HepG2 (cell line): ENCODE data around the gene ZDHHC3. TPM values are rescaled to one million over a fixed set of nuclear protein-coding genes. Genes with fewer than 3 reads are reported as not detected.
A peak's percentile ranks its signal among the peaks of the same experiment; 100 is the strongest.

ENCODE experiments used
- ATF7 ChIP-seq, 2 experiments: fragments of 450-650 bp in 1 of 2; sonication (generic) in 1 of 2; formaldehyde crosslinking in 1 of 2; IDR thresholded peaks; 2 replicates each; pipeline versions ENCODE4 v1.4.0 to v1.6.1; 2016 to 2020; ENCODE audit warnings: antibody characterized with exemption in 1 of 2, mild to moderate bottlenecking in 1 of 2, missing genetic modification reagents in 1 of 2
- E2F5 ChIP-seq: sonication (generic); formaldehyde crosslinking; conservative IDR thresholded peaks from 2 replicates; pipeline ENCODE4 v1.4.0; 2020; ENCODE audit warnings: missing genetic modification reagents
- ETV5 ChIP-seq: IDR thresholded peaks from 2 replicates; pipeline ENCODE4 v1.6.1; 2018; ENCODE audit warnings: missing biosample characterization, missing genetic modification reagents, inconsistent platforms, borderline replicate concordance
- FOXA3 ChIP-seq: IDR thresholded peaks from 2 replicates; pipeline ENCODE4 v1.6.1; 2016; ENCODE audit warnings: missing genetic modification reagents, missing compliant biosample characterization
- GTF3A ChIP-seq: sonication (generic); formaldehyde crosslinking; conservative IDR thresholded peaks from 2 replicates; pipeline ENCODE4 v1.4.0; 2020; ENCODE audit warnings: mild to moderate bottlenecking, missing genetic modification reagents
- IRF9 ChIP-seq: sonication (generic); formaldehyde crosslinking; IDR thresholded peaks from 2 replicates; pipeline ENCODE4 v1.8.0; 2022; ENCODE audit warnings: missing genetic modification reagents, mild to moderate bottlenecking, borderline replicate concordance
- MAFG ChIP-seq: sonication (generic); formaldehyde crosslinking; IDR thresholded peaks from 2 replicates; pipeline ENCODE4 v1.5.1; 2020; ENCODE audit warnings: mild to moderate bottlenecking, missing genetic modification reagents
- PHB2 ChIP-seq: fragments of 450-650 bp; IDR thresholded peaks from 2 replicates; pipeline ENCODE4 v1.6.1; 2018; ENCODE audit not compliant: partially characterized antibody
- RERE ChIP-seq: IDR thresholded peaks from 2 replicates; pipeline ENCODE4 v1.6.1; 2016; ENCODE audit warnings: low read depth, missing genetic modification reagents, missing compliant biosample characterization
- SIX4 ChIP-seq: sonication (generic); formaldehyde crosslinking; IDR thresholded peaks from 2 replicates; pipeline ENCODE4 v1.4.0; 2020; ENCODE audit warnings: missing genetic modification reagents
- SNAPC4 ChIP-seq: sonication (generic); formaldehyde crosslinking; IDR thresholded peaks from 2 replicates; pipeline ENCODE4 v1.4.0; 2020; ENCODE audit warnings: mild to moderate bottlenecking, missing genetic modification reagents
- SP2 ChIP-seq: sonication (generic); formaldehyde crosslinking; IDR thresholded peaks from 2 replicates; pipeline ENCODE4 v1.5.1; 2020; ENCODE audit warnings: mild to moderate bottlenecking, missing genetic modification reagents
- ZBTB37 ChIP-seq: sonication (generic); formaldehyde crosslinking; IDR thresholded peaks from 2 replicates; pipeline ENCODE4 v1.4.0; 2020; ENCODE audit warnings: mild to moderate bottlenecking, missing genetic modification reagents
- ZNF143 ChIP-seq: sonication (generic); formaldehyde crosslinking; IDR thresholded peaks from 2 replicates; pipeline ENCODE4 v1.4.0; 2020; ENCODE audit warnings: missing genetic modification reagents
- ZNF44 ChIP-seq: sonication (generic); formaldehyde crosslinking; IDR thresholded peaks from 2 replicates; pipeline ENCODE4 v1.5.1; 2020; ENCODE audit warnings: mild to moderate bottlenecking, missing genetic modification reagents
- ZNF749 ChIP-seq: sonication (generic); formaldehyde crosslinking; IDR thresholded peaks from 2 replicates; pipeline ENCODE4 v1.8.0; 2022; ENCODE audit warnings: mild to moderate bottlenecking, missing genetic modification reagents, moderate library complexity, borderline replicate concordance
- polyA plus RNA-seq, 8 experiments: library from polyadenylated mRNA; depleted of rRNA in 3 of 8; stranded (reverse) in 7 of 8; unstranded in 1 of 8; fragments of >200 nt; fragmentation: Illumina TruSeq in 4 of 8; extraction: Trizol in 4 of 8; gene quantifications; 2 replicates each; pipeline versions ENCODE4 v1.2.1 to v1.2.3, GENCODE V29; 2011 to 2016; ENCODE audit warnings: low read depth in 4 of 8, missing spikeins in 1 of 8, mixed read lengths in 1 of 8; ENCODE audit not compliant: insufficient read depth in 1 of 8
- total RNA-seq, 5 experiments: library from RNA; depleted of rRNA; stranded (reverse); fragments of >200 nt; fragmentation: Illumina TruSeq; extraction: Trizol; gene quantifications; 2 replicates each; pipeline ENCODE4 v1.2.3, GENCODE V29; 2016; ENCODE audit warnings: low read depth in 1 of 5

The ZDHHC3 gene
- total and polyA plus RNA-seq, 2 of the 13 experiments (the other 11 are each of a cell fraction or from before 2014, with no cell fraction given): 44.1 to 65.7 TPM

- TF ChIP-seq SNAPC4 (CRISPR knock-in tag) (no peak), ZNF749 (CRISPR knock-in tag) (no peak), FOXA3 (CRISPR knock-in tag) (peak; percentile 89), E2F5 (CRISPR knock-in tag) (no peak), ATF7 (IDR thresholded peaks at IDR 0.05) (no peak), ATF7 (CRISPR knock-in tag; IDR thresholded peaks at IDR 0.05) (no peak), IRF9 (CRISPR knock-in tag) (no peak), MAFG (no peak), RERE (CRISPR knock-in tag) (no peak), ETV5 (peak; percentile 72; the same call in 1 of the 2 replicates), PHB2 (no peak), ZNF143 (CRISPR knock-in tag) (no peak), SIX4 (CRISPR knock-in tag) (no peak), SP2 (CRISPR knock-in tag) (no peak), GTF3A (CRISPR knock-in tag) (no peak), ZNF44 (CRISPR knock-in tag) (no peak), ZBTB37 (no peak)
Measured at GRCh38 chr3:44954962-44955361, 21.0 kb downstream of the ZDHHC3 start (continued).
